HCT116 (cell line): ENCODE data around the gene CD320. TPM values are rescaled to one million over a fixed set of nuclear protein-coding genes. Genes with fewer than 3 reads are reported as not detected.

ENCODE experiments used
- ATAC-seq: fragments of 200-7000 bp; cut with Tn5 transposase; 2 replicates; pipeline ENCODE4 v1.9.1; 2020; ENCODE audit warnings: mild to moderate bottlenecking, moderate library complexity
- BruUV-seq: library from RNA; stranded (reverse); fragments of 400-500 nt; replicated peaks from 2 replicates; lab custom pipeline; 2021; lab: Mats Ljungman, UMichigan
- CTCF ChIA-PET: fragments of 300-600 bp; sonication (Branson Sonifier 250); formaldehyde crosslinking; loops from one replicate; lab custom pipeline; 2021; ENCODE audit warnings: antibody characterized with exemption; lab: Charles Lee
- POLR2A ChIA-PET: fragments of 300-600, 350-600 bp; sonication (Branson Sonifier 250); formaldehyde crosslinking; loops from one replicate; lab custom pipeline; 2021; ENCODE audit warnings: antibody characterized with exemption; lab: Charles Lee
- RAD21 ChIA-PET, 2 experiments: fragments of 300-600 bp; sonication (Branson Sonifier 250); formaldehyde crosslinking; loops; one replicate each; lab custom pipeline; 2023; ENCODE audit warnings: low total read pairs in 2 of 2; ENCODE audit not compliant: uncharacterized antibody in 2 of 2, unreplicated experiment in 2 of 2, low non-redundant PET in 1 of 2; lab: Charles Lee
- DNase-seq: peaks from one replicate; pipeline ENCODE4 v3.0.0-alpha.2; 2010; ENCODE audit warnings: low read depth, low spot score
- H2AFZ ChIP-seq: fragments of 200-600 bp; shearing (Covaris generic), sonication (generic); 2 replicates; pipeline ENCODE4 v1.6.1; 2017; ENCODE audit warnings: low read depth, mixed run types, mixed read lengths, antibody characterized with exemption, low read length; ENCODE audit not compliant: poor library complexity, severe bottlenecking
- H3K27ac ChIP-seq: 2 replicates; pipeline ENCODE4 v1.5.1; 2012; ENCODE audit warnings: low read depth, low read length
- H3K27me3 ChIP-seq: fragments of 200-600 bp; sonication (generic); 2 replicates; pipeline ENCODE4 v1.6.1; 2016; ENCODE audit warnings: mixed run types, low read length, mixed read lengths; ENCODE audit not compliant: insufficient read depth
- H3K36me3 ChIP-seq, 2 experiments: fragments of 200-500 bp in 1 of 2; fragments of 200-600 bp in 1 of 2; sonication (Bioruptor generic) in 1 of 2; sonication (generic) in 1 of 2; 2 replicates each; pipeline versions ENCODE4 v1.5.1 to v1.6.1; 2014 to 2016; ENCODE audit warnings: low read length in 2 of 2, inconsistent platforms in 1 of 2, mixed read lengths in 1 of 2, mixed run types in 1 of 2; ENCODE audit not compliant: insufficient read depth in 2 of 2, control insufficient read depth in 1 of 2
- H3K4me1 ChIP-seq, 2 experiments: fragments of 200-600 bp in 1 of 2; sonication (generic) in 1 of 2; 2 replicates each; pipeline versions ENCODE4 v1.5.1 to v1.6.1; 2012 to 2017; ENCODE audit warnings: low read length in 2 of 2, inconsistent platforms in 1 of 2, mild to moderate bottlenecking in 1 of 2, mixed read lengths in 1 of 2, mixed run types in 1 of 2, moderate library complexity in 1 of 2; ENCODE audit not compliant: insufficient read depth in 2 of 2, control insufficient read depth in 1 of 2
- H3K4me2 ChIP-seq: fragments of 200-600 bp; sonication (generic); 2 replicates; pipeline ENCODE4 v1.6.1; 2017; ENCODE audit warnings: mixed run types, low read length, mixed read lengths
- H3K4me3 ChIP-seq, 2 experiments: fragments of 200-600 bp in 1 of 2; sonication (generic) in 1 of 2; replicated peaks in 1 of 2; 2 replicates each; pipeline ENCODE4 v1.5.1; 2011 to 2016; ENCODE audit warnings: low read length in 2 of 2, control low read depth in 1 of 2, low read depth in 1 of 2, mild to moderate bottlenecking in 1 of 2, mixed read lengths in 1 of 2, mixed run types in 1 of 2
- H3K79me2 ChIP-seq: fragments of 200-600 bp; sonication (generic); 2 replicates; pipeline ENCODE4 v1.6.1; 2017; ENCODE audit warnings: mild to moderate bottlenecking, mixed run types, low read length, moderate library complexity, mixed read lengths; ENCODE audit not compliant: insufficient read depth
- H3K9ac ChIP-seq: fragments of 200-600 bp; sonication (generic); 2 replicates; pipeline ENCODE4 v1.6.1; 2016; ENCODE audit warnings: low read length, mixed read lengths
- H3K9me2 ChIP-seq: fragments of 200-600 bp; sonication (generic), shearing (Covaris generic); 2 replicates; pipeline ENCODE4 v1.6.1; 2017; ENCODE audit warnings: mixed run types, mild to moderate bottlenecking, moderate library complexity; ENCODE audit not compliant: insufficient read depth
- H3K9me3 ChIP-seq, 2 experiments: fragments of 200-500 bp in 1 of 2; fragments of 200-600 bp in 1 of 2; sonication (Bioruptor generic) in 1 of 2; sonication (generic) in 1 of 2; 2 replicates each; pipeline ENCODE4 v1.6.1; 2014 to 2017; ENCODE audit warnings: low read length in 2 of 2, mixed read lengths in 2 of 2, inconsistent platforms in 1 of 2, low read depth in 1 of 2, mild to moderate bottlenecking in 1 of 2, mixed run types in 1 of 2, moderate library complexity in 1 of 2; ENCODE audit not compliant: control insufficient read depth in 1 of 2, insufficient read depth in 1 of 2
- H4K20me1 ChIP-seq: fragments of 200-600 bp; sonication (generic), shearing (Covaris generic); 2 replicates; pipeline ENCODE4 v1.6.1; 2017; ENCODE audit warnings: mixed run types, mild to moderate bottlenecking, moderate library complexity; ENCODE audit not compliant: insufficient read depth
- CEBPB ChIP-seq: IDR thresholded peaks from 2 replicates; pipeline ENCODE4 v1.6.1; 2012; ENCODE audit warnings: low read depth
- EGR1 ChIP-seq: IDR thresholded peaks from 2 replicates; pipeline ENCODE4 v1.6.1; 2012; ENCODE audit warnings: low read depth
- ELF1 ChIP-seq: IDR thresholded peaks from 2 replicates; pipeline ENCODE4 v1.6.1; 2012; ENCODE audit warnings: low read depth, borderline replicate concordance
- EZH2 ChIP-seq: fragments of 200-600 bp; sonication (generic); IDR thresholded peaks from 2 replicates; pipeline ENCODE4 v1.6.1; 2017; ENCODE audit warnings: antibody characterized with exemption, mixed run types
- EZH2phosphoT487 ChIP-seq: fragments of 200-600 bp; IDR thresholded peaks from 2 replicates; pipeline ENCODE4 v1.6.1; 2018; ENCODE audit warnings: antibody characterized with exemption, borderline replicate concordance
- JUND ChIP-seq: IDR thresholded peaks from 2 replicates; pipeline ENCODE4 v1.6.1; 2012
- POLR2A ChIP-seq: IDR thresholded peaks from 2 replicates; pipeline ENCODE4 v1.7.0; 2011; ENCODE audit warnings: borderline replicate concordance; ENCODE audit not compliant: insufficient read depth, insufficient read length; ENCODE audit errors: extremely low read depth
- POLR2AphosphoS5 ChIP-seq: IDR thresholded peaks from 2 replicates; pipeline ENCODE4 v1.6.1; 2011; ENCODE audit warnings: mild to moderate bottlenecking, low read depth, low read length, moderate library complexity
- REST ChIP-seq: IDR thresholded peaks from 2 replicates; pipeline ENCODE4 v1.6.1; 2012; ENCODE audit warnings: low read depth
- SIN3A ChIP-seq: IDR thresholded peaks from 2 replicates; pipeline ENCODE4 v1.6.1; 2012; ENCODE audit warnings: low read depth
- SP1 ChIP-seq: IDR thresholded peaks from 2 replicates; pipeline ENCODE4 v1.6.1; 2012; ENCODE audit warnings: low read depth
- ZNF274 ChIP-seq: fragments of 200-500 bp; sonication (Bioruptor generic); IDR thresholded peaks from 2 replicates; pipeline ENCODE4 v1.6.1; 2014; ENCODE audit warnings: mild to moderate bottlenecking, low read depth, low read length, inconsistent platforms
- intact Hi-C: fragments of 100-400 bp; cut with micrococcal nuclease; formaldehyde crosslinking; loops from 2 replicates; pipeline ENCODE4 v1.10.0; 2022
- total RNA-seq: library from RNA; stranded (reverse); gene quantifications from one replicate; pipeline ENCODE4 v1.2.1, GENCODE V29; 2021; ENCODE audit not compliant: unreplicated experiment
- TF ChIP-seq, protein P1 (sequence below): IDR thresholded peaks from 2 replicates; pipeline ENCODE4 v1.6.1; 2011; ENCODE audit warnings: mild to moderate bottlenecking, low read length, moderate library complexity; ENCODE audit not compliant: insufficient replicate concordance; ENCODE audit errors: extremely low read depth
- TF ChIP-seq, protein P2 (sequence below), 3 experiments: fragments of 200-600 bp in 1 of 3; sonication (generic) in 1 of 3; IDR thresholded peaks in 2 of 3; conservative IDR thresholded peaks in 1 of 3; 2 replicates each; pipeline ENCODE4 v1.5.1; 2012 to 2017; ENCODE audit warnings: low read depth in 2 of 3, low read length in 2 of 3, antibody characterized with exemption in 1 of 3, borderline replicate concordance in 1 of 3, control low read depth in 1 of 3, mild to moderate bottlenecking in 1 of 3, mixed read lengths in 1 of 3, mixed run types in 1 of 3, moderate library complexity in 1 of 3; ENCODE audit not compliant: insufficient read depth in 1 of 3

Gene CD320
- total RNA-seq, 1 experiment from 2014 or later = 86.2 TPM

- Histone ChIP-seq H3K79me2 (no peaks in the 10 kb centered on the region), H2AFZ (no peak overlapping the region), H3K9me2 (no peaks in the 10 kb centered on the region), H3K9ac (no peak overlapping the region), H3K9me3 (no peaks in the 10 kb centered on the region), H3K27ac (no peak overlapping the region), H3K36me3 (no peaks in the 10 kb centered on the region), H3K4me1 (peaks cover 11 to 32% of the 10 kb centered on the region in 2 experiments), H3K4me2 (no peak overlapping the region), H3K4me3 (no peak overlapping the region), H3K27me3 (no peaks in the 10 kb centered on the region), H4K20me1 (no peaks in the 10 kb centered on the region)
- BruUV-seq = no TSS peak
- DNase-seq (no peak), ATAC-seq (peak; percentile 52)
- ChIA-PET POLR2A (no interaction called here), CTCF (interaction anchor here (0.9 to 2.0 kb wide), 2 partner anchors 14 to 313 kb away, joined by 3 to 7 read pairs; partner anchors contain the start of gene TIMM44), RAD21 (no interaction called here)
- TF ChIP-seq, protein P1, sequence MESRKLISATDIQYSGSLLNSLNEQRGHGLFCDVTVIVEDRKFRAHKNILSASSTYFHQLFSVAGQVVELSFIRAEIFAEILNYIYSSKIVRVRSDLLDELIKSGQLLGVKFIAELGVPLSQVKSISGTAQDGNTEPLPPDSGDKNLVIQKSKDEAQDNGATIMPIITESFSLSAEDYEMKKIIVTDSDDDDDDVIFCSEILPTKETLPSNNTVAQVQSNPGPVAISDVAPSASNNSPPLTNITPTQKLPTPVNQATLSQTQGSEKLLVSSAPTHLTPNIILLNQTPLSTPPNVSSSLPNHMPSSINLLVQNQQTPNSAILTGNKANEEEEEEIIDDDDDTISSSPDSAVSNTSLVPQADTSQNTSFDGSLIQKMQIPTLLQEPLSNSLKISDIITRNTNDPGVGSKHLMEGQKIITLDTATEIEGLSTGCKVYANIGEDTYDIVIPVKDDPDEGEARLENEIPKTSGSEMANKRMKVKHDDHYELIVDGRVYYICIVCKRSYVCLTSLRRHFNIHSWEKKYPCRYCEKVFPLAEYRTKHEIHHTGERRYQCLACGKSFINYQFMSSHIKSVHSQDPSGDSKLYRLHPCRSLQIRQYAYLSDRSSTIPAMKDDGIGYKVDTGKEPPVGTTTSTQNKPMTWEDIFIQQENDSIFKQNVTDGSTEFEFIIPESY = no peak
- TF ChIP-seq POLR2AphosphoS5 (no peak), JUND (no peak), SP1 (no peak), CEBPB (no peak), POLR2A (no peak), EGR1 (no peak), REST (no peak), SIN3A (no peak), EZH2phosphoT487 (no peak), ELF1 (no peak), ZNF274 (no peak), EZH2 (no peak)
- TF ChIP-seq, protein P2, sequence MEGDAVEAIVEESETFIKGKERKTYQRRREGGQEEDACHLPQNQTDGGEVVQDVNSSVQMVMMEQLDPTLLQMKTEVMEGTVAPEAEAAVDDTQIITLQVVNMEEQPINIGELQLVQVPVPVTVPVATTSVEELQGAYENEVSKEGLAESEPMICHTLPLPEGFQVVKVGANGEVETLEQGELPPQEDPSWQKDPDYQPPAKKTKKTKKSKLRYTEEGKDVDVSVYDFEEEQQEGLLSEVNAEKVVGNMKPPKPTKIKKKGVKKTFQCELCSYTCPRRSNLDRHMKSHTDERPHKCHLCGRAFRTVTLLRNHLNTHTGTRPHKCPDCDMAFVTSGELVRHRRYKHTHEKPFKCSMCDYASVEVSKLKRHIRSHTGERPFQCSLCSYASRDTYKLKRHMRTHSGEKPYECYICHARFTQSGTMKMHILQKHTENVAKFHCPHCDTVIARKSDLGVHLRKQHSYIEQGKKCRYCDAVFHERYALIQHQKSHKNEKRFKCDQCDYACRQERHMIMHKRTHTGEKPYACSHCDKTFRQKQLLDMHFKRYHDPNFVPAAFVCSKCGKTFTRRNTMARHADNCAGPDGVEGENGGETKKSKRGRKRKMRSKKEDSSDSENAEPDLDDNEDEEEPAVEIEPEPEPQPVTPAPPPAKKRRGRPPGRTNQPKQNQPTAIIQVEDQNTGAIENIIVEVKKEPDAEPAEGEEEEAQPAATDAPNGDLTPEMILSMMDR (IDR thresholded peaks at IDR 0.05 in 2 of 3, conservative IDR thresholded peaks at IDR 0.05 in 1 of 3; ENCODE audit: borderline replicate concordance in 1 of 3, insufficient read depth in 1 of 3, low read depth in 2 of 3, low read length in 2 of 3) = no peak
- intact Hi-C loops = no loop called here
Observed at GRCh38 chr19:8257052-8257443, 51.1 kb downstream of the CD320 start.
